CD4-positive, alpha-beta T cell treated with Interleukin-6 for 4 hours (primary cell): ENCODE data around the gene ERBB4.
"Not testable (repeated sequence)": the region's sequence is repeated elsewhere in the genome, so short reads cannot be mapped to it uniquely, and the experiment has no call there.

ENCODE experiments used
- DNase-seq: peaks from one replicate; pipeline ENCODE4 v3.0.0-alpha.2; 2020; ENCODE audit warnings: mixed read lengths

Gene ERBB4

GRCh38 chr2:212284166-212284565 is 254.4 kb downstream of the ERBB4 start:
- DNase-seq = no peak

- DNase-seq = no peak
Measured at GRCh38 chr2:212282671-212283261, 255.8 kb downstream of the ERBB4 start.

GRCh38 chr2:212276813-212277212 is 261.8 kb downstream of the ERBB4 start:
- DNase-seq = no peak

- DNase-seq = no peak
Measured at GRCh38 chr2:212274215-212274614, 264.4 kb downstream of the ERBB4 start.

- no peak for DNase-seq
Measured at GRCh38 chr2:212271583-212271982, 267.0 kb downstream of the ERBB4 start.

GRCh38 chr2:212269005-212269404 is 269.6 kb downstream of the ERBB4 start:
- no peak for DNase-seq

- DNase-seq = no peak
Measured at GRCh38 chr2:212266297-212266696, 272.3 kb downstream of the ERBB4 start.

GRCh38 chr2:212265777-212266176 is 272.8 kb downstream of the ERBB4 start:
- no peak for DNase-seq

GRCh38 chr2:212264187-212264586 is 274.4 kb downstream of the ERBB4 start:
- no peak for DNase-seq

- DNase-seq = no peak
Measured at GRCh38 chr2:212259226-212259625, 279.4 kb downstream of the ERBB4 start.

GRCh38 chr2:212254339-212254738 is 284.3 kb downstream of the ERBB4 start:
- DNase-seq = no peak

- no peak for DNase-seq
Measured at GRCh38 chr2:212249451-212249850, 289.2 kb downstream of the ERBB4 start.

GRCh38 chr2:212245880-212246279 is 292.7 kb downstream of the ERBB4 start:
- no peak for DNase-seq

- no peak for DNase-seq
Measured at GRCh38 chr2:212242724-212243123, 295.9 kb downstream of the ERBB4 start.

- DNase-seq = not testable (repeated sequence)
Measured at GRCh38 chr2:212238152-212238551, 300.4 kb downstream of the ERBB4 start.

- DNase-seq = no peak
Measured at GRCh38 chr2:212237350-212238095, 301.1 kb downstream of the ERBB4 start.

GRCh38 chr2:212228743-212229171 is 309.8 kb downstream of the ERBB4 start:
- DNase-seq = no peak

- no peak for DNase-seq
Measured at GRCh38 chr2:212227755-212228154, 310.8 kb downstream of the ERBB4 start.

GRCh38 chr2:212226114-212226513 is 312.5 kb downstream of the ERBB4 start:
- DNase-seq = no peak

- no peak for DNase-seq
Measured at GRCh38 chr2:212223696-212224095, 314.9 kb downstream of the ERBB4 start.

- no peak for DNase-seq
Measured at GRCh38 chr2:212213191-212213590, 325.4 kb downstream of the ERBB4 start.

- DNase-seq = no peak
Measured at GRCh38 chr2:212208467-212208866, 330.1 kb downstream of the ERBB4 start.

- DNase-seq = no peak
Measured at GRCh38 chr2:212197776-212198175, 340.8 kb downstream of the ERBB4 start.

- DNase-seq = no peak
Measured at GRCh38 chr2:212195626-212196025, 343.0 kb downstream of the ERBB4 start.

GRCh38 chr2:212194396-212194795 is 344.2 kb downstream of the ERBB4 start:
- no peak for DNase-seq
